ENCODE measurements around the gene MCRS1.
"Not testable (repeated sequence)": the region's sequence is repeated elsewhere in the genome, so short reads cannot be mapped to it uniquely, and the experiment has no call there.

MCRS1 gene

GRCh38 chr12:49519574-49519936, 48.4 kb downstream of the MCRS1 start:
- TF ChIP-seq, protein P1, sequence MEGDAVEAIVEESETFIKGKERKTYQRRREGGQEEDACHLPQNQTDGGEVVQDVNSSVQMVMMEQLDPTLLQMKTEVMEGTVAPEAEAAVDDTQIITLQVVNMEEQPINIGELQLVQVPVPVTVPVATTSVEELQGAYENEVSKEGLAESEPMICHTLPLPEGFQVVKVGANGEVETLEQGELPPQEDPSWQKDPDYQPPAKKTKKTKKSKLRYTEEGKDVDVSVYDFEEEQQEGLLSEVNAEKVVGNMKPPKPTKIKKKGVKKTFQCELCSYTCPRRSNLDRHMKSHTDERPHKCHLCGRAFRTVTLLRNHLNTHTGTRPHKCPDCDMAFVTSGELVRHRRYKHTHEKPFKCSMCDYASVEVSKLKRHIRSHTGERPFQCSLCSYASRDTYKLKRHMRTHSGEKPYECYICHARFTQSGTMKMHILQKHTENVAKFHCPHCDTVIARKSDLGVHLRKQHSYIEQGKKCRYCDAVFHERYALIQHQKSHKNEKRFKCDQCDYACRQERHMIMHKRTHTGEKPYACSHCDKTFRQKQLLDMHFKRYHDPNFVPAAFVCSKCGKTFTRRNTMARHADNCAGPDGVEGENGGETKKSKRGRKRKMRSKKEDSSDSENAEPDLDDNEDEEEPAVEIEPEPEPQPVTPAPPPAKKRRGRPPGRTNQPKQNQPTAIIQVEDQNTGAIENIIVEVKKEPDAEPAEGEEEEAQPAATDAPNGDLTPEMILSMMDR (IDR thresholded peaks at IDR 0.05; ENCODE audit: insufficient read depth, missing control alignments), result no peak
- no peak for FAIRE-seq
- DNase-seq (ENCODE audit: insufficient read length, low spot score), result no peak

- no peak for FAIRE-seq
- DNase-seq (ENCODE audit: insufficient read length, low spot score), result no peak
- TF ChIP-seq, protein P1 (IDR thresholded peaks at IDR 0.05; ENCODE audit: insufficient read depth, missing control alignments), result no peak
These were observed 48.9 kb downstream of the MCRS1 start for GRCh38 chr12:49518914-49519573.

DNA sequence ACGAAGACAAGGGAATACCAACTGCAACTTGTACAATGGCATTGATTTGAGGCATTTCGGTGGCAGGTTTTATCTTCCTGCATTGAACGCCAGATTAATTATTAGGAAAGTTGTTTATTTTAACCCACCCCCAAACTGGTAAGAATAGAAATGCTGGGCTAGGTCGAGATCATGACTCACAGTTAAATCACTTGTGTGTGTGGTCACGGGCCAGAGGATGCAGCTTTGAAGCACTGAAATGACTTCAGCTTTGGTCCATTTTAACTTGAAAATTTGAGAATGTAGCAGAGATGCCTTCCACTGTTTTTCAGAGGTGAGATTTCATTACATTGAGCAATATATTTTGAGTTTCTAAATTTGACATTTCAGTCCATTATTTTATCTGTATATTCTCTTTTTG, 52.7 kb downstream of the MCRS1 start:
- DNase-seq (ENCODE audit: insufficient read length, low spot score), result no peak
- TF ChIP-seq, protein P1 (IDR thresholded peaks at IDR 0.05; ENCODE audit: insufficient read depth, missing control alignments), result no peak
- no peak for FAIRE-seq

- TF ChIP-seq, protein P1 (IDR thresholded peaks at IDR 0.05; ENCODE audit: insufficient read depth, missing control alignments), result no peak
- FAIRE-seq (no peak), DNase-seq (ENCODE audit: insufficient read length, low spot score) (no peak)
These were observed 55.4 kb downstream of the MCRS1 start for GRCh38 chr12:49512546-49512945.

DNA sequence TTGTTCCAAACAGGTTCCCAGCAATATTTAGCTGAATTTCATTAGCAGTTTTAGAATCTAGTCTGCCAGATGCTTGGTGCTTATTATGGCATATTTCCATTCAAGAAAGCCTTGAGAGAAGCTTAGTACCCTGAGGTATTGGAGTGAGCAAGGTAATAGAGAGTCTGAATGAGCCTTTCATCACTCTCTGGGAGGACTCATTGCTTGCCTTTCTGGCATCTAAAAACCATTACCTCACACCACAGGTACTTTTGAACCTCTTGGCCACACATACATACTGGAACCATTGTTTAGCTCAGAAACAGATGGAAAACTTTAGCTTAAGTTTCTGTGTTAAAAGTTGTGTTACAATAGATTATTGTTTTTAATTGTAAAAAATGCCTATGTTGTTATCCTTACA, 56.5 kb downstream of the MCRS1 start:
- DNase-seq (ENCODE audit: insufficient read length, low spot score) (no peak), FAIRE-seq (no peak)
- TF ChIP-seq, protein P1 (IDR thresholded peaks at IDR 0.05; ENCODE audit: insufficient read depth, missing control alignments), result no peak

GRCh38 chr12:49509681-49510080, 58.3 kb downstream of the MCRS1 start:
- not testable (repeated sequence) for DNase-seq (ENCODE audit: insufficient read length, low spot score); FAIRE-seq
